HEK293 (cell line): ENCODE results near the gene FOXN3.

Experiments used
- CTCF ChIP-seq: fragments of 450-650 bp; formaldehyde crosslinking; IDR thresholded peaks from 2 replicates; pipeline ENCODE4 v1.5.1; 2016; ENCODE audit warnings: missing biosample characterization, missing genetic modification characterization
- KLF1 ChIP-seq: fragments of 450-650 bp; formaldehyde crosslinking; IDR thresholded peaks from 2 replicates; pipeline ENCODE4 v1.5.1; 2016; ENCODE audit warnings: missing biosample characterization, missing genetic modification characterization
- KLF16 ChIP-seq: fragments of 450-650 bp; formaldehyde crosslinking; IDR thresholded peaks from 2 replicates; pipeline ENCODE4 v1.5.1; 2017; ENCODE audit warnings: missing biosample characterization, missing genetic modification characterization
- MZF1 ChIP-seq: fragments of 450-650 bp; formaldehyde crosslinking; IDR thresholded peaks from 2 replicates; pipeline ENCODE4 v1.5.1; 2017; ENCODE audit warnings: missing biosample characterization, missing genetic modification characterization, borderline replicate concordance
- SP2 ChIP-seq: fragments of 450-650 bp; formaldehyde crosslinking; IDR thresholded peaks from 2 replicates; pipeline ENCODE4 v1.5.1; 2016; ENCODE audit warnings: missing biosample characterization, missing genetic modification characterization
- ZBTB20 ChIP-seq: fragments of 450-650 bp; formaldehyde crosslinking; IDR thresholded peaks from 2 replicates; pipeline ENCODE4 v1.5.1; 2016; ENCODE audit warnings: missing biosample characterization, missing genetic modification characterization
- ZNF184 ChIP-seq: fragments of 450-650 bp; IDR thresholded peaks from 2 replicates; pipeline ENCODE4 v1.5.1; 2018; ENCODE audit warnings: missing biosample characterization, mild to moderate bottlenecking, missing genetic modification characterization
- ZNF311 ChIP-seq: fragments of 450-650 bp; formaldehyde crosslinking; IDR thresholded peaks from 2 replicates; pipeline ENCODE4 v1.5.1; 2017; ENCODE audit warnings: missing biosample characterization, missing genetic modification characterization, borderline replicate concordance
- ZNF335 ChIP-seq: fragments of 450-650 bp; formaldehyde crosslinking; conservative IDR thresholded peaks from 2 replicates; pipeline ENCODE4 v1.5.1; 2016; ENCODE audit warnings: missing biosample characterization, missing genetic modification characterization
- ZNF48 ChIP-seq: fragments of 450-650 bp; formaldehyde crosslinking; IDR thresholded peaks from 2 replicates; pipeline ENCODE4 v1.5.1; 2016; ENCODE audit warnings: missing biosample characterization, missing genetic modification characterization
- ZSCAN30 ChIP-seq: fragments of 450-650 bp; IDR thresholded peaks from 2 replicates; pipeline ENCODE4 v1.5.1; 2018; ENCODE audit warnings: missing biosample characterization, mild to moderate bottlenecking, missing genetic modification characterization, moderate library complexity
- TF ChIP-seq, protein P1 (sequence below): fragments of 450-650 bp; formaldehyde crosslinking; IDR thresholded peaks from 2 replicates; pipeline ENCODE4 v1.5.1; 2016; ENCODE audit warnings: missing biosample characterization, missing genetic modification characterization

- TF ChIP-seq CTCF (tag by site-specific recombination) (no peak), MZF1 (tag by site-specific recombination) (no peak), ZNF48 (tag by site-specific recombination) (no peak), ZSCAN30 (tag by site-specific recombination) (no peak), ZNF184 (tag by site-specific recombination) (no peak), KLF1 (tag by site-specific recombination) (no peak), KLF16 (tag by site-specific recombination) (no peak), ZBTB20 (tag by site-specific recombination) (no peak), ZNF335 (tag by site-specific recombination) (no peak), SP2 (tag by site-specific recombination) (no peak), ZNF311 (tag by site-specific recombination) (no peak)
- TF ChIP-seq, protein P1, sequence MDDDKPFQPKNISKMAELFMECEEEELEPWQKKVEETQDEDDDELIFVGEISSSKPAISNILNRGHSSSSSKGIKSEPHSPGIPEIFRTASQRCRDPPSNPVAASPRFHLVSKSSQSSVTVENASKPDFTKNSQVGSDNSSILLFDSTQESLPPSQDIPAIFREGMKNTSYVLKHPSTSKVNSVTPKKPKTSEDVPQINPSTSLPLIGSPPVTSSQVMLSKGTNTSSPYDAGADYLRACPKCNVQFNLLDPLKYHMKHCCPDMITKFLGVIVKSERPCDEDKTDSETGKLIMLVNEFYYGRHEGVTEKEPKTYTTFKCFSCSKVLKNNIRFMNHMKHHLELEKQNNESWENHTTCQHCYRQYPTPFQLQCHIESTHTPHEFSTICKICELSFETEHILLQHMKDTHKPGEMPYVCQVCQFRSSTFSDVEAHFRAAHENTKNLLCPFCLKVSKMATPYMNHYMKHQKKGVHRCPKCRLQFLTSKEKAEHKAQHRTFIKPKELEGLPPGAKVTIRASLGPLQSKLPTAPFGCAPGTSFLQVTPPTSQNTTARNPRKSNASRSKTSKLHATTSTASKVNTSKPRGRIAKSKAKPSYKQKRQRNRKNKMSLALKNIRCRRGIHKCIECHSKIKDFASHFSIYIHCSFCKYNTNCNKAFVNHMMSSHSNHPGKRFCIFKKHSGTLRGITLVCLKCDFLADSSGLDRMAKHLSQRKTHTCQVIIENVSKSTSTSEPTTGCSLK (tag by site-specific recombination): no peak
These were observed 166.9 kb downstream of the FOXN3 start for GRCh38 chr14:89249972-89250654.
